ENCODE data around the gene NGDN. TPM values are rescaled to one million over a fixed set of nuclear protein-coding genes. Genes with fewer than 3 reads are reported as not detected.

NGDN gene
- total and polyA plus RNA-seq, 2 of the 8 experiments (the other 6 are each of a cell fraction or from before 2014, with no cell fraction given): 39.8 to 48.8 TPM

DNA sequence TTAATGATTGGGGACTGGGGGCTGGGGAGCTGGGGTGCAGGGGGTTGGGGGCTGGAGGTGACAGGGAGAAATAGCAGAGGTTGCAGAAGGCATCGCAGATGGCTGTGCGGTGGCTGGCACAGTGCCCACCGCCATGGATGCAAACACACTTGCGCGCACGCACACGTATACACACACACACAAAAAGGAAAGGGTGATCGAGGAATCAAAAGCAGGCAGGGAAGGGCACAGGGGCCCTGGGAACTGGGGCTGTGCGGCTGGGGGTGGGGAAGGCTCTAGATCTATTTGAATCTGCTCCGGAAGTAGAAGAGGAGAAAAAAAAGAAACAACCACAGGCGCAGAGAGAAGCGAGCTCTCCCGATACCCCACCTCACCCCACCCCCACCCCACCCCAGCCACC, 42.7 kb downstream of the NGDN start:
- H2BK12ac ChIP-seq (ENCODE audit: low read depth, low read length): no peak overlapping the region
- H3K36me3 ChIP-seq (ENCODE audit: control insufficient read depth in 2 of 4, insufficient read depth in 4 of 4, low read length in 3 of 4): no peaks in the 10 kb centered on the region
- peaks cover 0 to 4% (median 0%) of the 10 kb centered on the region in 4 experiments; a peak in 1 of 7 replicates for H3K27me3 ChIP-seq (replicated peaks in 1 of 4; ENCODE audit: control insufficient read depth in 3 of 4, extremely low read depth in 1 of 4, insufficient read depth in 3 of 4, low read length in 3 of 4)
- POLR2A ChIA-PET (ENCODE audit: partially characterized antibody): interaction anchor here (1.3 to 48.3 kb wide), 4 partner anchors 18 to 35 kb away, joined by 4 to 1523 read pairs (median 8); partner anchors contain the start of genes AP1G2, THTPA and ZFHX2
- H2BK5ac ChIP-seq (ENCODE audit: low read depth, low read length): peak overlapping the region; percentile 57; the same call in 1 of the 2 replicates
- H4K91ac ChIP-seq (replicated peaks; ENCODE audit: insufficient read length, low read length): no peak overlapping the region
- no peak overlapping the region for H3K56ac ChIP-seq (replicated peaks; ENCODE audit: insufficient read length, low read depth, low read length)
- TF ChIP-seq HDAC2 (IDR thresholded peaks at IDR 0.05; ENCODE audit: borderline replicate concordance in 1 of 2, low read depth in 2 of 2, low read length in 2 of 2): no peak
- TF ChIP-seq SAP30 (IDR thresholded peaks at IDR 0.05; ENCODE audit: insufficient read depth, insufficient replicate concordance, low read length): no peak
- TF ChIP-seq POU5F1 (IDR thresholded peaks at IDR 0.05; ENCODE audit: low read depth, low read length): no peak
- TF ChIP-seq NANOG (IDR thresholded peaks at IDR 0.05; ENCODE audit: insufficient read depth, low read depth, low read length, poor library complexity, severe bottlenecking): no peak
- no peak for TF ChIP-seq CHD2 (IDR thresholded peaks at IDR 0.05; ENCODE audit: low read length)
- no peak for TF ChIP-seq ASH2L (IDR thresholded peaks at IDR 0.05; ENCODE audit: low read length)
- no peak for TF ChIP-seq GTF2F1 (IDR thresholded peaks at IDR 0.05; ENCODE audit: borderline replicate concordance, low read depth, low read length)
- no peak for TF ChIP-seq HDAC6 (IDR thresholded peaks at IDR 0.05; ENCODE audit: low read depth, low read length)
- no peak for TF ChIP-seq RBBP5 (IDR thresholded peaks at IDR 0.05; ENCODE audit: borderline replicate concordance, low read depth, low read length)
- no peak for TF ChIP-seq KDM1A (IDR thresholded peaks at IDR 0.05; ENCODE audit: borderline replicate concordance, low read length)
- TF ChIP-seq CEBPB (IDR thresholded peaks at IDR 0.05; ENCODE audit: low read depth, low read length): no peak
- TF ChIP-seq, protein P1, sequence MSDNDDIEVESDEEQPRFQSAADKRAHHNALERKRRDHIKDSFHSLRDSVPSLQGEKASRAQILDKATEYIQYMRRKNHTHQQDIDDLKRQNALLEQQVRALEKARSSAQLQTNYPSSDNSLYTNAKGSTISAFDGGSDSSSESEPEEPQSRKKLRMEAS (IDR thresholded peaks at IDR 0.05): no peak
- TF ChIP-seq BACH1 (IDR thresholded peaks at IDR 0.05; ENCODE audit: low read length): no peak
- no peak for TF ChIP-seq SP2 (IDR thresholded peaks at IDR 0.05; ENCODE audit: low read length)
- no peak overlapping the region for H3K4me3 ChIP-seq (ENCODE audit: extremely low read depth in 1 of 4, insufficient read depth in 2 of 4, low read depth in 3 of 4, low read length in 4 of 4)
- no peaks in the 10 kb centered on the region for H3K79me1 ChIP-seq (ENCODE audit: low read depth, low read length)
- no peak overlapping the region for H3K9ac ChIP-seq (replicated peaks in 1 of 4; ENCODE audit: extremely low read depth in 1 of 4, low read depth in 3 of 4, low read length in 3 of 4)
- H4K5ac ChIP-seq (ENCODE audit: insufficient read length, low read depth, low read length): no peak overlapping the region
- no peak overlapping the region for H4K8ac ChIP-seq (ENCODE audit: extremely low read depth, insufficient read depth, low read length)
- H4K20me1 ChIP-seq (replicated peaks in 1 of 2; ENCODE audit: control insufficient read depth in 1 of 2, insufficient read depth in 2 of 2, low read length in 2 of 2): no peaks in the 10 kb centered on the region
- no peak overlapping the region for H2BK120ac ChIP-seq (replicated peaks; ENCODE audit: low read depth, low read length)
- no peak overlapping the region for H2AK5ac ChIP-seq (ENCODE audit: low read depth, low read length)
- no peak overlapping the region for H3K14ac ChIP-seq (ENCODE audit: insufficient read length)
- H3K27ac ChIP-seq (ENCODE audit: low read depth, low read length): no peak overlapping the region
- no peak overlapping the region for H2BK20ac ChIP-seq (ENCODE audit: low read length)
- no peak overlapping the region for H3K18ac ChIP-seq (ENCODE audit: extremely low read depth, low read length)
- no peaks in the 10 kb centered on the region for H3K9me3 ChIP-seq (ENCODE audit: insufficient read depth in 2 of 2, low read depth in 1 of 2, low read length in 1 of 2)
- no peak overlapping the region for H3K4me2 ChIP-seq (ENCODE audit: insufficient read depth in 1 of 2, low read depth in 2 of 2, low read length in 2 of 2)
- CTCF ChIA-PET (ENCODE audit: partially characterized antibody): interaction anchor here (1.4 to 70.5 kb wide), 6 partner anchors 11 to 41 kb away, joined by 4 to 2092 read pairs (median 8); partner anchors contain the start of genes AP1G2, NGDN, THTPA and ZFHX2
- no peaks in the 10 kb centered on the region for H3K79me2 ChIP-seq (ENCODE audit: control insufficient read depth in 1 of 2, insufficient read depth in 2 of 2, low read length in 2 of 2)
- no peak overlapping the region for H2BK15ac ChIP-seq (ENCODE audit: low read length)
- peaks cover 0 to 5% (median 2%) of the 10 kb centered on the region in 4 experiments; a peak in 3 of 7 replicates for H3K4me1 ChIP-seq (replicated peaks in 1 of 4; ENCODE audit: control insufficient read depth in 3 of 4, insufficient read depth in 4 of 4, low read length in 3 of 4)
- 95% methylated on average over 9 of the region's 13 CpGs; no CpG with 5 or more reads in 1 of the 2 experiments for WGBS, 2 experiments (ENCODE audit: extremely low coverage in 1 of 2, insufficient coverage in 1 of 2, insufficient read length in 1 of 2, insufficient replicate concordance in 2 of 2, low coverage in 1 of 2, low lambda C conversion rate in 2 of 2, missing lambda C conversion rate in 1 of 2)
- no peaks in the 10 kb centered on the region for H3K23me2 ChIP-seq (ENCODE audit: low read depth, low read length)
- H3K4ac ChIP-seq (replicated peaks; ENCODE audit: insufficient read length, low read depth, low read length): no peak overlapping the region
- FAIRE-seq (no peak), DNase-seq (ENCODE audit: low read depth in 1 of 2, low spot score in 2 of 2) (no peak)
- H2AFZ ChIP-seq (ENCODE audit: low read length): no peak overlapping the region
- H3K23ac ChIP-seq (ENCODE audit: insufficient read length): no peak overlapping the region
